22Rv1 (cell line): Measurements from ENCODE around the gene RNF121.

Experiments
- CTCF ChIP-seq: fragments of 450-650 bp; IDR thresholded peaks from 2 replicates; pipeline ENCODE4 v1.5.1; 2017; ENCODE audit warnings: mild to moderate bottlenecking
- ZFX ChIP-seq: fragments of 450-650 bp; IDR thresholded peaks from 2 replicates; pipeline ENCODE4 v1.6.1; 2017; ENCODE audit warnings: antibody characterized with exemption, borderline replicate concordance

- TF ChIP-seq CTCF: no peak
- TF ChIP-seq ZFX: no peak
These were observed 50.8 kb downstream of the RNF121 start for GRCh38 chr11:71979602-71980001.
